Activated gamma-delta T cell treated with anti-CD3 and anti-CD28 coated beads, Interleukin-2, amount 50 U/mL, for 16 hours (primary cell): ENCODE measurements around the gene DNAAF3.
"Not testable (repeated sequence)": the region's sequence is repeated elsewhere in the genome, so short reads cannot be mapped to it uniquely, and the experiment has no call there.

ENCODE experiments used
- DNase-seq: peaks from one replicate; pipeline ENCODE4 v3.0.0-alpha.2; 2020; ENCODE audit warnings: low read depth

The DNAAF3 gene

GRCh38 chr19:55166530-55167268, at the start of gene DNAAF3:
DNAAF3 (minus strand) TSS chr19:55166613; CDS start chr19:55166413, 200 bp downstream.
- no peak for DNase-seq

- no peak for DNase-seq
These were observed 47.1 kb upstream of the DNAAF3 start for GRCh38 chr19:55213547-55213946.

- DNase-seq: no peak
These were observed 46.0 kb upstream of the DNAAF3 start for GRCh38 chr19:55212447-55212846.

- DNase-seq: no peak
These were observed 43.5 kb upstream of the DNAAF3 start for GRCh38 chr19:55209693-55210472.

GRCh38 chr19:55208880-55209692, 42.7 kb upstream of the DNAAF3 start, which contains the start of gene PTPRH:
PTPRH (minus strand) TSS chr19:55209501; CDS start chr19:55209433, 68 bp downstream.
- no peak for DNase-seq

GRCh38 chr19:55206664-55207500, 40.5 kb upstream of the DNAAF3 start:
- no peak for DNase-seq

- DNase-seq: not testable (repeated sequence)
These were observed 35.8 kb upstream of the DNAAF3 start for GRCh38 chr19:55202199-55202598.

- DNase-seq: no peak
These were observed 33.3 kb upstream of the DNAAF3 start for GRCh38 chr19:55199620-55200204.

GRCh38 chr19:55198651-55199050, 32.2 kb upstream of the DNAAF3 start:
- DNase-seq: no peak

GRCh38 chr19:55197528-55197927, 31.1 kb upstream of the DNAAF3 start:
- DNase-seq: no peak

GRCh38 chr19:55196803-55197202, 30.4 kb upstream of the DNAAF3 start:
- DNase-seq: no peak

- no peak for DNase-seq
These were observed 27.1 kb upstream of the DNAAF3 start for GRCh38 chr19:55193481-55193880.

GRCh38 chr19:55189403-55189835, 23.0 kb upstream of the DNAAF3 start:
- DNase-seq: no peak

GRCh38 chr19:55188625-55189024, 22.2 kb upstream of the DNAAF3 start:
- no peak for DNase-seq

- DNase-seq: no peak
These were observed 19.7 kb upstream of the DNAAF3 start for GRCh38 chr19:55186080-55186479.

- no peak for DNase-seq
These were observed 15.3 kb upstream of the DNAAF3 start for GRCh38 chr19:55181740-55182139.

GRCh38 chr19:55179606-55180484, 13.4 kb upstream of the DNAAF3 start, which contains the start of gene SYT5:
SYT5 (minus strand) TSS chr19:55180289; CDS start chr19:55179041, 1,248 bp downstream.
- DNase-seq: peak; percentile 49

GRCh38 chr19:55178781-55179599, 12.6 kb upstream of the DNAAF3 start:
- DNase-seq: peak; percentile 93

- no peak for DNase-seq
These were observed 9.7 kb upstream of the DNAAF3 start for GRCh38 chr19:55176076-55176475.
